Neural progenitor cell (in vitro differentiated cells): Measurements from ENCODE around the gene HDAC4.

Source experiments
- EZH2 ChIP-seq: fragments of 200-600 bp; sonication (generic); IDR thresholded peaks from 2 replicates; pipeline ENCODE4 v1.6.1; 2017; ENCODE audit warnings: antibody characterized with exemption, mild to moderate bottlenecking, moderate library complexity
- EZH2phosphoT487 ChIP-seq: fragments of 200-600 bp; sonication (generic); IDR thresholded peaks from 2 replicates; pipeline ENCODE4 v1.6.1; 2017; ENCODE audit warnings: antibody characterized with exemption
- TF ChIP-seq, protein P1 (sequence below): fragments of 200-600 bp; sonication (generic); IDR thresholded peaks from 2 replicates; pipeline ENCODE4 v1.5.1; 2017; ENCODE audit warnings: antibody characterized with exemption, mild to moderate bottlenecking

DNA sequence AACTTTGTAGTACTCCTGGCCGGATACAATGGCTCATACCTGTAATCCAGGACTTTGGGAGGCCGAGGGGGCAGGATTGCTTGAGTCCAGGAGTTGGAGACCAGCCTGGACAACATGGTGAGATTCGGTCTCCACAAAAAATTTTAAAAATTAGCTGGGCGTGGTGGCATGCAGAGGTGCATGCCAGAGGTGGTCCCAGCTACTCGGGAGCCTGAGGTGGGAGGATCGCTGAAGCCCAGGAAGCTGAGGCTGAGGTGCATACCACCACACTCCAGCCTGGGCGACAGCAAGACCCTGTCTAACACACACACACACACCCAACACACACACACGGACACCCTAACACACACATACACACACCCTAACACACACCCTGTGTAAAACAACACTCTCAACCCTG, 55.6 kb downstream of the HDAC4 start:
- TF ChIP-seq, protein P1, sequence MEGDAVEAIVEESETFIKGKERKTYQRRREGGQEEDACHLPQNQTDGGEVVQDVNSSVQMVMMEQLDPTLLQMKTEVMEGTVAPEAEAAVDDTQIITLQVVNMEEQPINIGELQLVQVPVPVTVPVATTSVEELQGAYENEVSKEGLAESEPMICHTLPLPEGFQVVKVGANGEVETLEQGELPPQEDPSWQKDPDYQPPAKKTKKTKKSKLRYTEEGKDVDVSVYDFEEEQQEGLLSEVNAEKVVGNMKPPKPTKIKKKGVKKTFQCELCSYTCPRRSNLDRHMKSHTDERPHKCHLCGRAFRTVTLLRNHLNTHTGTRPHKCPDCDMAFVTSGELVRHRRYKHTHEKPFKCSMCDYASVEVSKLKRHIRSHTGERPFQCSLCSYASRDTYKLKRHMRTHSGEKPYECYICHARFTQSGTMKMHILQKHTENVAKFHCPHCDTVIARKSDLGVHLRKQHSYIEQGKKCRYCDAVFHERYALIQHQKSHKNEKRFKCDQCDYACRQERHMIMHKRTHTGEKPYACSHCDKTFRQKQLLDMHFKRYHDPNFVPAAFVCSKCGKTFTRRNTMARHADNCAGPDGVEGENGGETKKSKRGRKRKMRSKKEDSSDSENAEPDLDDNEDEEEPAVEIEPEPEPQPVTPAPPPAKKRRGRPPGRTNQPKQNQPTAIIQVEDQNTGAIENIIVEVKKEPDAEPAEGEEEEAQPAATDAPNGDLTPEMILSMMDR: no peak
- no peak for TF ChIP-seq EZH2
- TF ChIP-seq EZH2phosphoT487: no peak
